ENCODE measurements around the gene RNF217.

- TF ChIP-seq TCF4 (CRISPR knock-in tag; IDR thresholded peaks at IDR 0.05; ENCODE audit: borderline replicate concordance), result no peak
- no peak for TF ChIP-seq SNAI2 (CRISPR knock-in tag; IDR thresholded peaks at IDR 0.05)
- no peak for TF ChIP-seq ZNF70 (CRISPR knock-in tag; IDR thresholded peaks at IDR 0.05)
- TF ChIP-seq PPARA (CRISPR knock-in tag; IDR thresholded peaks at IDR 0.05; ENCODE audit: borderline replicate concordance), result no peak
Observed at GRCh38 chr6:124964764-124965105, 2.5 kb downstream of the RNF217 start.

All from SK-N-SH treated with all-trans-retinoic acid at 6 μM for 48 hours (cell line).